Hematopoietic multipotent progenitor cell (in vitro differentiated cells): Measurements from ENCODE around the gene DROSHA. TPM values are rescaled to one million over a fixed set of nuclear protein-coding genes. Genes with fewer than 3 reads are reported as not detected.
"Not testable (repeated sequence)": the region's sequence is repeated elsewhere in the genome, so short reads cannot be mapped to it uniquely, and the experiment has no call there.

Source experiments
- DNase-seq, 3 donors: peaks; one replicate each; pipeline ENCODE4 v3.0.0-alpha.2; 2011 to 2015; ENCODE audit warnings: low read depth in 2 of 3, low spot score in 2 of 3
- total RNA-seq: library from RNA; depleted of rRNA; stranded (reverse); fragments of >200 nt; gene quantifications from one replicate; pipeline ENCODE4 v1.2.3, GENCODE V29; 2012

The DROSHA gene
- total RNA-seq, 1 donor: 25.6 TPM

DNA sequence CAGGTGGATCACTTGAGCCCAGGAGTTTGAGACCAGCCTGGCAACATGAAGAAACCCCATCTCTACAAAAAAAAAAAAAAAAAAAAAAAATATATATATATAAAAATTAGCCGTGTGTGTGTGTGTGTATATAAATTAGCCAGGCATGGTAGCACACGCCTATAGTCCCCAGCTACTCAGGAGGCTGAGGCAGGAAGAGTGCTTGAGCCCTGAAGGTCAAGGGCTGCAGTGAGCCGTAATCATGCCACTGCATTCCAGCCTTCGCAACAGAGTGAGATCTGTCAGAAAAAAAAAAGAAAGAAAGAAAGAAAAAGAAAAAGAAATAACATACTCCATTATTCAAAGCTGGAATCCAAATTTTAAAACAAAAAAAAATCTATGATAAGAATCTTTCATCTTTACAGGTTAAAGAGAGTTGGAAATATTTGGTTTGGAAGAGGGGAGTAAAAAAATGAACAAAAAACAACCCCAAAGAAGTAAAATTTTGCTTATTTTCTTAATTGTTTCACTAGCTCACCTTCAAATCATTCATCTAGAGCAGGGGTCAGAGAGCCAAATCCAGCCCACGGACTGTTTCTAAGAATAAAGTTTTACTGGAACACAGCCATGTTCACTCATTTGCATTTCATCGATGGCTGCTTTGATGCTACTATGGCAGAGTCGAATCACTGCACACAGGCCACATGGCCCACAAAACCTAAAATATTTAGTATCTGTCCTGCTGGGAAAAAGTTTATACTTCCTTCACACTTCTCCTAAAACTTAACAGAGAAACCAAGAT lies 109.9 kb downstream of the DROSHA start:
- DNase-seq: no peak

DNA sequence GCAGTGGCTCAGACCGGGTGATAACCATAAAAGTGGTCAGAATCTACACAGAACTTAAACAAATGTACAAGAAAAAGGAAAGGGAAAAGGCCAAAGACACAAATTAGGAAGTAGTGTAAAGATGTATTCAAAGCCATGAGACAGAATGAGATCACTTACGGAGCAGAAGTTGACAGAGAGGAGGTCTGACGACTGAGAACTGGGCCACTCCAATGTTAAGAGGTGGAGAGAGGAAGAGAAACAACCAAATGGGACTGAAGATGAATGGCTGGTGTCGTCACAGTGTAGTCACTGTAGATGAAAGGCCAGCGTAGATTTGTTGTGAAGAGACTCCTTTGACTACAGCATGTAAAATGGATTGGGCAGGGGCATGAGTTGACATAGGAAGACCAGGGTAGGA lies 114.4 kb downstream of the DROSHA start:
- no peak for DNase-seq

DNA sequence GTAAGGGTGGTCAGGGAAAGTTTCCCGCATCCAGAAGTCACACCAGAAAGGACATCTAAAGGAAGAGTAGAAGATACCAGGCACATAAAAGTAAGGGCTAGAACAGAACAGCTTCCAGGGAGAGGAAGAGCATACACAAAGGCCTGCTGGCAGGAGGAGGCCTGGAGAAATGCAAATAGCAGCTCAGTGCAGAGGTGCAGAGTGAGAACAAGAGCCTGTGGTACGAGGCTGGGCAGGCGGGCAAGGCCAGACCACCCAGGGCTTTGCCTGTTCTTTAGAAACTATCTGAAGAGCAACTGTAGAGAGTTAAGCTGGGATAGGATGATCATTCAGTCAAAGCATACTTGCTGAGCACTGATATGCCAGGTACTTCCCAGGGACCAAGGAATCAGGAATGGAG lies 115.3 kb downstream of the DROSHA start:
- DNase-seq: no peak

DNA sequence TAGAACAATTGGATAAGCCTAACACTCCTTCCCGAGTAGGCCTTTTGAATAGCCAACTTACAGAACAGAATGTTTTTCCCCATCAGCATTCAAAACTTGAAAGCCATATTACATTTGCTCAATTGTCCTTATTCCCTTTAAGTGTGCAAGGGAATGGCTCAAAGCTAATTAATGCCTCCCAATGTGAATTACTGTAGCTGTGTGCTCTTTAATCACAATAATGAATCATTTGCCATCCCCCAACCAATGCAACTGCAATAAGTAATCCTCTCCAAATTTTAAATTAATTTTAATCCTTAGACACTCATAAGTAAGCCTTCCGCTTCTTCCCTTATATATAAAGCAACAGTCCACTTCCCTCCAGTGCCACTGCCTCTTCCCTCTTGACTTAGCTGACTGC lies 115.9 kb downstream of the DROSHA start:
- no peak for DNase-seq

DNA sequence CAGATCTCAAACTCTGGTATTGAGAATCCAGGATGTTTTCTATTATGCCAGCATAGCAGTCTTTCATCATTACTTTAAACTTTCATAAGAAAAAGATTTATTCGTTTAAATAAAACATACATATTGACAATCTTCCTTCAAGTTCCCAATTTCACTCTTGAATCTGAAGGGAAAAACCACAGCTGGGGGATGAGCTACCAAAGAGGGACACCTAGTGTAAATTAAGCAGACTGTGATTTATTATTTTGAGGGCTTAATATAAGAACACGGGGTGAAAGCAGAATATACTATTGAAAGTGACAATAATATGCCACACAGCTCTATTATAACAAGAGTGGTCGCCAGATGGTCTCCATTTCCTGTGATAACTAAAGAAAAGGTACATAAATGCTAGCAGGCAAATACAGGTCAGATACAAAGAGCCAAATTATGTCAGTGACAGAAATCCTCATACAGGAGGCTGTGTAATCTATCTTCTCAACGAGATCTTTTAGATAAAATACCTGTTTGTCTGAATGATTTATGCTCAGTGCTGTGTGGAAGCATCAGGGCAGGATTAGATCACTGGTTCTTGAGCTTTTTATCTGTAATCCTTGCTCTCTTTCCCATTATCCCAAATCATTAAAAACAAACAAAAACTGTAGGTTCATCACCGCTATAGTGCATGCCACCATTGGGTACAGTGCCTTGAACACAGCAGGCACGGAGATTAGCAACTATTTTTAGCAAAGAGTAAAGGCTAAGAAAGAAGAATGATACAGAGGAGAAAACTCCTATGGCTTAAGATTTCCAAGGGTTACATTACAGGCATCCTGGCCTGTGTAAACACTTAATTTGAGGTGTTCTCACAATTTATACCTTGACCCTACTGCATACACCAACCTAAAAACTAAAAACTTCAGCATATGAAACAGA lies 116.6 kb downstream of the DROSHA start:
- DNase-seq: no peak

DNA sequence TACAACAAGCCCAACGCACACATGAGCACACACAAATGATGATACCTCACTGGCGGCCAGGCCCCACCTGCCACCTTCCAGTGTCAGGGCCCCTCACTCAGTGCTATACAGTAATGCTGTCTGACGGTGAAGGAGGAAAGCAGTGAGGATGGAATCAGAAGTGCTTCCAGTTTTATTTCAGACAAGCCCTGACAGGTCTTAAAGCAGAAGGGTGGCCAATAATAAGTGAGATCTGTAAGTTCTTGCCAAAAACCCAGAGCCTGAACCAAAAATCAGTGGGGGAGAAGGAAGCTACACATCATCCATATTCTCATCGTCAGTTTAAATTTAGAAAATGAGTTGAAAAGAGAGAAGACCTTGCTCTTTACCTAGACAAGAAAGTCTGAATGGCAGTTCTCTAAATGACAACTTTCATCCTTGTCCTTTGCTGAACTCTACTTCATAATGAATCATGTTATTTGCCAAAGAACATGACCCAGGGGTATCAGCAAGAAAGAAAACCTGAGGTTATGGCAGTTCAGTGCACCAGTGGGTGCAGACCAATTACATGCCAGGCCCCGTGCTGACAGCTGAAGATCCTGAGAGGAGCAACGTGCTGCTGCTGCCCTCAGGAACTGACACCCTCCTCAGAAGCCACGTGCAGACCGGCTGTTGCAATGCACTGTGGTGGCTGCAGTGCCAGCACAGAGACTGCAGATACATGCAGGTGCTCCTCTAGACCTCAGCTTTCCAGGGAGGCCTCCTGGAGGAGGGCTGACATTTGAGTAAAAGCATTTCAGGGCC lies 118.7 kb downstream of the DROSHA start:
- DNase-seq: no peak

DNA sequence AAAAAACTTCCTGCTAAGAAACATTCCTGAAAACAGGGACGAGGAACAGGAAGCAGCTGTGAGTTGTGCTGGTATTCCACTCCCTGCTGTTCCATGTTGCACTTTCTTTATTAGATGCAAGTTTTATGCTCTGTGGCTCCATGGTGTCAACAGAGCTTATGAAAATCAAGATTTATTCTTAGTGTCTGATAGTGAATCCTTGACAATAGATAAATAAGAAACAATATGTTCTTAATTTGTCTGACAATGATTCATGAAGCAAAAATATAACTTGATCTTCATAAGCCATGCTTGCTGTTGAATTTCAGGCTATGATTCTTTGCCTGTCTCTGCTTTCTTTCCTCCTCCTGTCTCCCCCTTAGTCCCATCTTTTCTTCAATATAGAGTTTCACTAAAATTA lies 119.6 kb downstream of the DROSHA start:
- no peak for DNase-seq

DNA sequence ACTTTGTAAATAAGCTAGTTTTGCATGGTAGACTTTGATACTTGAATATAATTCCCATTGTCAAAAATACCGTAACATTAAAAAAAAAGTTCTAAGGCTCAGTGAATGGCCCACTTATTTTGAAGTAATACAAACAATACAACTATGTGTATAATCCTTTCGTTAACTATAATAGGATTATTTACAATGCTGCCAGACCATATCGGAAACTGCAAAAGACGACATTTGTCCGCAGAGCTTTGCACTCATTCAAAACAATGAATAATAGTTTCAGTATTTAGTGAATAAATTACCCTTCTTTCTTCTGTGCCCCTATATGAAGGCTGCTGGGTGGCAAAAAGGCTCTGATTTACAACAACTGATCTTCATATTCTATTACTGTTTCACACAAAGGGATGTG lies 121.8 kb downstream of the DROSHA start:
- no peak for DNase-seq

DNA sequence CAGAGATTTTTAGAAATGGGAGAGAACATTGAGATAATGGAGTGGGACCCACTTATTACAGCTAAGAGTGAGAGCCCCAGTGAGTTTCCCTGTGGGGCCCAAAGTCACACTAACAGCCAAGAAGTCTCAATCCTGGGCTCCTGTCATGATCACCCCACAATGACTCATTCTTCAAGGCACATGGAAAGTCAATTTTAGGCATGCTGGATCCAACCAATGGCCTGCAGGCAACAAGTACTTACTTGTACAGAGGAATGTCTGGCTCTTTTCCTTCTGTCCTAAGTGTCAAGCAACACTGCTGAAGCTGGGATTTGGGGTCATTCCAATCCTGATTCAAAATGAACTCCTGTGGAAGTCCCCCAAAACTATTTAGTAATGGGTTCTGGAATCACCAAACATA lies 123.1 kb downstream of the DROSHA start:
- no peak for DNase-seq

DNA sequence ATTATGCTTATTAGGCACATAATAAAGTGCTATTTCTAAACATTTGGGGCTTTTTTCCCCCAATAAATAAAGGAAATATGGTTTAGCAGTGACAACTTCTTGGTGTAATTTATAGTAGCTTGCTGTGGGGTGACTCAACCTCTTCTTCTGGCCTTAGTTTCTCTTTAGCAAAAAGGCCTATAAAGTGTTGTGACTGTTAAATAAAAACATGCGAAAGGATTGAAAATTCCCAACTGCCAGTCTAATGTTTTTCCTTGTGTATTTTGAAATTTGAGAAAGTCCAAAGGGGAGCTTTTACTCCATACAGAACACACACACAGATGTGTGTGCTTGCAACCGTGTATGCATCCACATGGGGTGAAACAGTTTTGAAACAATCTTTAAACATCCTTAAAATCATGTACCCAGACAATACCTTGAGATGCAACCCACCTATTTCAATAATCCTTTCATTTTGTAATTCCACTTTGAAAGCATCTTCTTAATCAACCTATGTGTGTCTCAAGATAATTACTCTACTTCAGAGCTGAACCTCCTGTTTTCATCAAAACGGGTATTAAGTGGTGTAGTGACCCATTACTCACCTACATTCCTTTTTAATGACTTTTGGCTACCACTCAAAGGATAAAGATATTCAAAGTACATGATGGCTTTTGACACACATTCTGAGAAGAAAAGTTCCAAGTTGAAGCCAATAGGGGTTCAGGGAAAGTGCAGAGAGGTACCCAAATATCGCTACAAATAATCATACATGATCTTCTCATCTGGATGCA lies 123.8 kb downstream of the DROSHA start:
- no peak for DNase-seq

DNA sequence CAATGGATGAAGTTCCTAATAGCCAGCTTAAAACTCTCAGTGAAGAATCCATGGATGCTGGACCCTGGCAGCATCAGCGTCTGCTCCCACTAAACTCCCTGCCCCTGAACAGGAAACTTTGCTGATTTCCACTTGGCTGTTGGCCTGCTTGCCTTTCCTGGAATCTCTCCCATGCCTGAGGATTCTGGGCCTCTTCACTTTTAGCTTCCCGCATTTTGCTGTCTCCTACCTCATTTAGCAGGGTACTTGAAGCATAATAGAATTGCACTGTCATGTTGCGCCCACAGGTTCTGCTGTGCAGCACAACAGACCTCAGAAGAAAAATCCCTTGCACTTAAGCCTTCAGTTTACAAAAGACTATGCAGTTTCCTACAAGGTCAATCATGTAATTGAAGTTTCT lies 127.6 kb downstream of the DROSHA start:
- no peak for DNase-seq

DNA sequence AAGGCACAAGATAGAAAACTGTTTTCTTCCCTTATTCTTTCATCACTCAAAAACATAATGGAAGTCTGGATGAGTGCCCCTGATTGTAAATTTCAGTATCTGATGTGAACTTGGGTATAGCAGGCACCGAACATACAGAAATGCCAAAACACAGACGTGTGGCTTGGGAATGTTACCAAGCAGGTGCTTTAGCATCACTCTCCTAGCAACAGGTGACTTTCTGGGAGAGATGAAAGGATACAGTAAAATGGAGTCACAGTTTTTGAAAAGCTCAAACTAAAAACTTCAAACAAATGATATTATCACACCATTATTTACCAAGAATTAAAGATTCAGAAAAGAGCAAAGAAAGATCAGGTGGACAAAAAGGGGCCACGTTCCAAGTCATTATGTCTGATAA lies 130.2 kb downstream of the DROSHA start:
- no peak for DNase-seq

DNA sequence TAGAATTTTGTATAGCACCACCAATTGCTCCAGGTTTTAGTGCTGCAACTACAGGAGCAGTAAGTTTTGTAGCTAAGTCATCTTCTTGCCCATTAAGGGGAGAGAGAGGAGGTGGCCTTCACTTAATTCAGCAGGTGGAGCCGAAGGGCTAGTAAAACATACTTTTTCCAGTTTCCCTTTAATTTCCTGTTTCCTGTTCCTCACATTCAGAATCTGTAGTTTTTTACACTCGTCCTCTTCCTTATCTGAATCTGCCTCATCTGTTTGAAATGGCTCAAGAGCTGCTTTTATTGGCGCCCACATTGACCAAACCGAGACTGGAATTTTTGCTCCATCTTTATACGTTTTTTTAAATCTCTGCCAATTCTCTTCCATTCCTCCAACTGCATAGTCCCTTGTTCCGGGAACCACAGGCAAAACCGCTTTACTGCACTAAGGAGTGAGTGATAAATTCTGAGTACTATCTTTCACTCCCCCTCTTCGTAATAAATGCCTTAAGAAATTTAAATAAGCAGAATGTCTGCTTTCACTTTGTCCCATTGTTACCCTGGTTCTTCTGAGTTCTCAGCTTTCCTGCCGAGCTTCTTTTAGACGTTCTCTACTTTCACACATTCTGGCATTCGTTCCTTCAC lies 133.9 kb downstream of the DROSHA start:
- DNase-seq: no peak

DNA sequence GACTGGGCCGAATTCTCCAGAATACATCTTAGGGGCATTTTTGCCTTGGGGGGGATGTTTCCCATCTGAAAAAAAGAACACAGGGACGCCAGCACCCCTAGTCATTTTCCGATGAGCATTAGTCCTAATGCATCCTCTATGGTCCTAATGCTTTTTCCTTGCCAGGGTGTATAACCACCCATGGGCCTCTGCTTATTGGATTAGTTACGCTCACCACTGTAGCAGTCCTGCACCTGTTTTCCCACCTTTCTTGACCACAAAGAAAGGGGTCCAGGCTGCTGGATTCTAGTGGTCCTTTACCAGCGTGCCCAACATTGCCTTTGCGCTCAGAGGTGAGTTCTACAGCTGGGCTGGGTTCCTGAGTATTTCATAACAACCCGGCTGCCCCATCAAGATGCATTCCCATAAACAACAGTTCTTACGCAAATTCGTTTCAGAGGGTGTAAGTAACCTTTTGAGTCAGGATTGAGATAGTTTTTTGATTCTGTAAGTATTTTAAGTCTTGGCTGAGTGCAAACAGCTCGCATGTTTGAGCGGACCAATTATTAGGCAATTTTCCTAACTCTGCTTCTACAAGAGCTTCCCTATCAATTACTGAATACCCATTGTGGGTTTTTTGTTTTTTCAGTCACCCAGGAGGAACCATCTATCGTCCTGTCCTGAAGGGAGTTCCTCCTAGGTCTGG lies 135.1 kb downstream of the DROSHA start:
- DNase-seq: no peak

DNA sequence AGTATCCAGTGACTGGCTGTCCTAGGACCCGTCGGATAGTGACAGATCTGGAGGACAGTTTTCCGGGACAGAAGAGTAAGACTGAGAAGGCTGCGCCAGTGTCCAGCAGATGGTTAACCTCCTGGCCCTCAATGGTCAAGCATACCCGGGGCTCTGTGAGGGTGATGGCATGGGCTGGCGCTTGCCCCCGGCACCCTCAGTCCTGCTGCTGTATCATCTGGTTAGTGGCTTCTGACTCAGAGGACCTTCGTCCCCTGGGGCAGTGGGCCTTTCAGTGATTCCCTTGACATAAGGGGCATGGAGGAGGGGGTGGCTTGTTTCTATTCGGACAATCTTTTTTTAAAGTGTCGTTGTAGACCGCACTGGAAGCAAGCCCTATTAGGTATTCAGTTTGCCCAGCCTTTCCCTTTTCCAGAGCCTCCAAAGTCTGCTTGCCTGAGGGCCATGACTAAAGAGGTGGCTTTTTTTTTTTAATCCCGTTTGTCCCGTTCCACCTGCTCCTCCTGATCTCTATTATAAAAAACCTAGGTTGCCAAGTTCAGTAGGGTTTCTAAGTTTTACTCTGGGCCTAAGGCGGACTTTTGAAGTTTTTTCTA lies 136.3 kb downstream of the DROSHA start:
- DNase-seq: not testable (repeated sequence)

DNA sequence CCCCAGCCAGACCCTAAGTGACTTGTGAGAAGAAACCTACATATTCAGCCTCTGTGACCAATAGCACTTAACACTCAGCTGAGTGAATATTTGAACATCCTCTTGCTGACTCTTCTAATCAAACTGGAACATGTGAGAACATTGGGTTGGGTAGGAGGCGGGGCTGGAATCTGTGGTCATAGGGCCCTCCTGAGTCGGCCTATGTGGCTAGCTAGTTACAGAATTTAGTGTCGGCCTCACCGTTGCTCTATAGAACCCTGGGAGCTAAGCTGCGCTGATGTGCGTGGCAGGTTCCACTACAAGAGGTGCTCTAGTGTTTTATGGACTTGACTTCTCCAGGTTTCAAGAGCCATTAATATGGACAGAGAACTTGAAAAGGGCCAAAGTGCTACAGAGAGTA lies 138.8 kb downstream of the DROSHA start:
- no peak for DNase-seq

DNA sequence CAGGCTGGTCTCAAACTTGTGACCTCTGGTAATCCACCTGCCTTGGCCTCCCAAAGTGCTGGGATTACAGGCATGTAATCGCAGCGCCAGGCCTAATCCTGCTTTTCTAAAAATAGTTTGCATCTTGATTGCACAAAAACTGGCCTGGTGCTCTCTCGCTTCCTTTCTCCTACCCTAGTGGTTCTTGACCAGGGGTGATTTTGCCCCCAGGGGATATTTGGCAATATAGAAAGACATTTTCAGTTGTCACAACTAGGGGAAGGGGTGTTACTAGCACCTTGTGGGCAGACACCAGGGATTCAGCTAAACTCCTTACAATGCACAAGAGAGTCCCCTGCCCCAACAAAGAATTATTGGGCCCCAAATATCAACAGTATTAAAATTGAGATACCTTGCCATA lies 139.8 kb downstream of the DROSHA start:
- DNase-seq: no peak

DNA sequence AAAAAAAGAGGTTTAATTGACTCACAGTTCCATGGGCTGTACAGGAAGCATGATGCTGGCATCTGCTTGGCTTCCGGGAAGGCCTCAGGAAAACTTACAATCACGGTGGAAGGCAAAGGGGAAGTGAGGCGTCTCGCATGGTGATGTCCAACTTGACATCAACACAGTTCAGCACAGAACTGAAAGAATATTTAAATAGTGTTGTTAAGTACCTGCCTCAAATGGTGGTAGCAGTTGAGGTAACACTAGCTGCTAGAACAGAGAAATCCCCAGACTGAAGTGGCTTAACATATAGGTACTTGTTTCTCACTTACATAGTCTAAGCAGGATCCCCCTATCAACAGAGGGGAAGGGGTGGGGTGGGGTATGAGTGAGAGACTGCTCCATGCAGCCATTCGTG lies 141.6 kb downstream of the DROSHA start:
- DNase-seq: no peak
